ENCODE data around the gene MCCC1. TPM values are rescaled to one million over a fixed set of nuclear protein-coding genes. Genes with fewer than 3 reads are reported as not detected.
"Not testable (repeated sequence)": the region's sequence is repeated elsewhere in the genome, so short reads cannot be mapped to it uniquely, and the experiment has no call there.

Gene MCCC1
- total RNA-seq, 1 donor, result 14.7 TPM

GRCh38 chr3:183120538-183121215, 21.4 kb upstream of the MCCC1 start:
- no peak for DNase-seq (ENCODE audit: low read depth)
- no peak for TF ChIP-seq CTCF (IDR thresholded peaks at IDR 0.05; ENCODE audit: insufficient read depth, low read depth, low read length)
- no peak overlapping the region for H3K4me3 ChIP-seq (ENCODE audit: low read depth, low read length)

GRCh38 chr3:183117056-183117455, 17.8 kb upstream of the MCCC1 start:
- DNase-seq (ENCODE audit: low read depth), result no peak
- H3K4me3 ChIP-seq (ENCODE audit: low read depth, low read length), result no peak overlapping the region
- no peak for TF ChIP-seq CTCF (IDR thresholded peaks at IDR 0.05; ENCODE audit: insufficient read depth, low read depth, low read length)

GRCh38 chr3:183116025-183116614, 16.8 kb upstream of the MCCC1 start:
- no peak overlapping the region for H3K4me3 ChIP-seq (ENCODE audit: low read depth, low read length)
- DNase-seq (ENCODE audit: low read depth), result no peak
- TF ChIP-seq CTCF (IDR thresholded peaks at IDR 0.05; ENCODE audit: insufficient read depth, low read depth, low read length), result no peak

- no peak overlapping the region for H3K4me3 ChIP-seq (ENCODE audit: low read depth, low read length)
- DNase-seq (ENCODE audit: low read depth), result no peak
- no peak for TF ChIP-seq CTCF (IDR thresholded peaks at IDR 0.05; ENCODE audit: insufficient read depth, low read depth, low read length)
Measured at GRCh38 chr3:183114384-183115178, 15.3 kb upstream of the MCCC1 start.

GRCh38 chr3:183109847-183110246, 10.6 kb upstream of the MCCC1 start:
- H3K4me3 ChIP-seq (ENCODE audit: low read depth, low read length); DNase-seq (ENCODE audit: low read depth): not testable (repeated sequence)

GRCh38 chr3:183108470-183108869, 9.2 kb upstream of the MCCC1 start:
- no peak overlapping the region for H3K4me3 ChIP-seq (ENCODE audit: low read depth, low read length)
- TF ChIP-seq CTCF (IDR thresholded peaks at IDR 0.05; ENCODE audit: insufficient read depth, low read depth, low read length), result no peak
- DNase-seq (ENCODE audit: low read depth), result no peak

GRCh38 chr3:183108001-183108449, 8.7 kb upstream of the MCCC1 start:
- DNase-seq (ENCODE audit: low read depth), result no peak
- no peak overlapping the region for H3K4me3 ChIP-seq (ENCODE audit: low read depth, low read length)
- no peak for TF ChIP-seq CTCF (IDR thresholded peaks at IDR 0.05; ENCODE audit: insufficient read depth, low read depth, low read length)

- not testable (repeated sequence) for H3K4me3 ChIP-seq (ENCODE audit: low read depth, low read length); DNase-seq (ENCODE audit: low read depth)
Measured at GRCh38 chr3:183107372-183107771, 8.1 kb upstream of the MCCC1 start.
